ENCODE data around the gene ITIH6. TPM values are rescaled to one million over a fixed set of nuclear protein-coding genes. Genes with fewer than 3 reads are reported as not detected.
"Not testable (repeated sequence)": the region's sequence is repeated elsewhere in the genome, so short reads cannot be mapped to it uniquely, and the experiment has no call there.

Gene ITIH6, protein sequence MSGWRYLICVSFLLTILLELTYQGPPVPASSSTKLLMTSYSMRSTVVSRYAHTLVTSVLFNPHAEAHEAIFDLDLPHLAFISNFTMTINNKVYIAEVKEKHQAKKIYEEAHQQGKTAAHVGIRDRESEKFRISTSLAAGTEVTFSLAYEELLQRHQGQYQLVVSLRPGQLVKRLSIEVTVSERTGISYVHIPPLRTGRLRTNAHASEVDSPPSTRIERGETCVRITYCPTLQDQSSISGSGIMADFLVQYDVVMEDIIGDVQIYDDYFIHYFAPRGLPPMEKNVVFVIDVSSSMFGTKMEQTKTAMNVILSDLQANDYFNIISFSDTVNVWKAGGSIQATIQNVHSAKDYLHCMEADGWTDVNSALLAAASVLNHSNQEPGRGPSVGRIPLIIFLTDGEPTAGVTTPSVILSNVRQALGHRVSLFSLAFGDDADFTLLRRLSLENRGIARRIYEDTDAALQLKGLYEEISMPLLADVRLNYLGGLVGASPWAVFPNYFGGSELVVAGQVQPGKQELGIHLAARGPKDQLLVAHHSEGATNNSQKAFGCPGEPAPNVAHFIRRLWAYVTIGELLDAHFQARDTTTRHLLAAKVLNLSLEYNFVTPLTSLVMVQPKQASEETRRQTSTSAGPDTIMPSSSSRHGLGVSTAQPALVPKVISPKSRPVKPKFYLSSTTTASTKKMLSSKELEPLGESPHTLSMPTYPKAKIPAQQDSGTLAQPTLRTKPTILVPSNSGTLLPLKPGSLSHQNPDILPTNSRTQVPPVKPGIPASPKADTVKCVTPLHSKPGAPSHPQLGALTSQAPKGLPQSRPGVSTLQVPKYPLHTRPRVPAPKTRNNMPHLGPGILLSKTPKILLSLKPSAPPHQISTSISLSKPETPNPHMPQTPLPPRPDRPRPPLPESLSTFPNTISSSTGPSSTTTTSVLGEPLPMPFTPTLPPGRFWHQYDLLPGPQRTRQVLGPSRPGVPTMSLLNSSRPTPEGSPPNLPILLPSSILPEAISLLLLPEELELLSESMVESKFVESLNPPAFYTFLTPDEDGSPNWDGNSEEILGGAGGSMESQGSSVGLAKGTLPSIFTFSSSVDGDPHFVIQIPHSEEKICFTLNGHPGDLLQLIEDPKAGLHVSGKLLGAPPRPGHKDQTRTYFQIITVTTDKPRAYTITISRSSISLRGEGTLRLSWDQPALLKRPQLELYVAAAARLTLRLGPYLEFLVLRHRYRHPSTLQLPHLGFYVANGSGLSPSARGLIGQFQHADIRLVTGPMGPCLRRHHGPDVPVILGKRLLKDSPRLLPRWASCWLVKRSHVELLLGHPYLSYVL
- polyA plus RNA-seq (2012; ENCODE audit: low read depth, missing spikeins), result not detected

DNA sequence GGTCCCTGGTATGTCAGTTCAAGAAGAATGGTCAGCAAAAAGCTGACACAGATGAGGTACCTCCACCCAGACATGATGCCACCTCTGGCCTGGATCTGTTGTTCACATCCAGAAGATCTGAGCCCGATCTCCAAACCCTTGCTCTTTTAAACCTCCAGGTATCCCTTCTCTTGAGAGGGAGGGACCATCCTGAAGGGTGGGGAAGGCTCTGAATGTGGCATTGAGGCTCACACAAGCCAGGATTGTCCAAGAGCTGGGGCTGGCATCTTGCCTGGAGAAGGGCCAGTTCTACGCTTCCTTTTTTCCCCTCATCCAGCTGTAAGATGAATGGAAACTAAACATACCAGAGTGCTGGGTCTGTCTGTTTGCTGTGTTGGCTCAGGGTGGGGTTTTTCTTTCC lies at the start of gene ITIH6:
Gene ITIH6, minus strand, starts transcription at position 119 of the 400 bp plus-strand sequence. Its CDS starts 45 bp downstream, at position 74.
- FAIRE-seq (no peak), DNase-seq (ENCODE audit: insufficient read length, low spot score) (no peak)
- TF ChIP-seq SPI1 (IDR thresholded peaks at IDR 0.05; ENCODE audit: low read depth, low read length) (no peak), POU2F2 (IDR thresholded peaks at IDR 0.05; ENCODE audit: low read depth, low read length) (no peak), TAF1 (IDR thresholded peaks at IDR 0.05; ENCODE audit: low read depth, low read length) (no peak), POLR2A (IDR thresholded peaks at IDR 0.05; ENCODE audit: low read depth, low read length) (no peak), POLR2AphosphoS5 (IDR thresholded peaks at IDR 0.05; ENCODE audit: low read depth, low read length) (no peak), PAX5 (IDR thresholded peaks at IDR 0.05; ENCODE audit: insufficient read depth, low read length, severe bottlenecking) (no peak)

DNA sequence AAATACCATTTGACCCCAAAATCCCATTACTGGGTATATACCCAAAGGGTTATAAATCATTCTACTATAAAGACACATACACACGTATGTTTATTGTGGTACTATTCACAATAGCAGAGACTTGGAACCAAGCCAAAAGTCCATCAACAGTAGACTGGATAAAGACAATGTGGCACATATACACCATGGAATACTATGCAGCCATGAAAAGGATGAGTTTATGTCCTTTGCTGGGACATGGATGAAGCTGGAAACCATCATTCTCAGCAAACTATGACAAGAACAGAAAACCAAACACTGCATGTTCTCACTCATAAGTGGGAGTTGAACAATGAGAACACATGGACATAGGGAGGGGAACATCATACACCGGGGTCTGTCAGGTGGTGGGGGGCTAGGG lies 49.6 kb upstream of the ITIH6 start:
- DNase-seq (ENCODE audit: insufficient read length, low spot score); FAIRE-seq: not testable (repeated sequence)

DNA sequence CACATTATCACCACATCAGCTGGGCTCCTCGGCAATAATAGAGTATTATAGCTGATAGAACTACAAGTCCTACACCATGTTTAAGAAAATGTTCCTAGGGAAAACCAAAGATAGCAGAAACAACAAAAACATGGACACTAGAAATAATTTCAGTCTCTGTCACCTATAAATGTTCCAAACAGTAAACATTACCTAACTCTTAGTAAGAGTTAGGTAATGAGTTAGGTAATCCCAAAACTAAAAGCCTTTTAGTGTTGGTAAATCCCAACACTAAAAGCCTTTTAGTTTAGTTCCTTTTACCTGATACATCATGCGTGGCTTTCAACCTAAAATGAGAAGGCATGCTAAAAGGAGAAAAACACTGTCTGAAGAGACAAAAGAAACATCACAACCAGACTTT lies 45.0 kb upstream of the ITIH6 start:
- DNase-seq (ENCODE audit: insufficient read length, low spot score), result no peak
- no peak for FAIRE-seq
- TF ChIP-seq POU2F2 (IDR thresholded peaks at IDR 0.05; ENCODE audit: low read depth, low read length) (no peak), POLR2AphosphoS5 (IDR thresholded peaks at IDR 0.05; ENCODE audit: low read depth, low read length) (no peak), PAX5 (IDR thresholded peaks at IDR 0.05; ENCODE audit: insufficient read depth, low read length, severe bottlenecking) (no peak), TAF1 (IDR thresholded peaks at IDR 0.05; ENCODE audit: low read depth, low read length) (no peak), POLR2A (IDR thresholded peaks at IDR 0.05; ENCODE audit: low read depth, low read length) (no peak), SPI1 (IDR thresholded peaks at IDR 0.05; ENCODE audit: low read depth, low read length) (no peak)

DNA sequence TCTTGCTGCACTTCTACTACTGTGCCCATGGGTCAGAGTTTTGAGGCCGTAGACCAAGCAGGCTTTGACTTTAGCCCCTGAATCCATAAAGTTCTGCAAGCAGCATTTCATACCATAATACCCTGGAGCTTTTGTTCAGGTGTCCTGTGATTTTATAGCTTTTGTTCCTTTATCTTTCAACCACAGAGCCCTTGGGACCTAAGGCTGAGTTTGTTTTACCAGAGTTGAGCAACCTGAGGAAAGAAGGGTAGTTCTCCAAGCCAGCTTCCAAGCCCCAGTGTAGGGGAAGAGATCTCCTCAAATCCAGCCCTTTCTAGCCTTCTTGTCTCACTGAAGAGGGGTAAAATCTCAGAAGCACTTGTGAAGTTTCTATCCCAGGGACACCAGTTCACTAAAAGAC lies 44.6 kb upstream of the ITIH6 start:
- FAIRE-seq (no peak), DNase-seq (ENCODE audit: insufficient read length, low spot score) (no peak)
- TF ChIP-seq POLR2A (IDR thresholded peaks at IDR 0.05; ENCODE audit: low read depth, low read length), result no peak
- TF ChIP-seq PAX5 (IDR thresholded peaks at IDR 0.05; ENCODE audit: insufficient read depth, low read length, severe bottlenecking), result no peak
- TF ChIP-seq POLR2AphosphoS5 (IDR thresholded peaks at IDR 0.05; ENCODE audit: low read depth, low read length), result no peak
- no peak for TF ChIP-seq SPI1 (IDR thresholded peaks at IDR 0.05; ENCODE audit: low read depth, low read length)
- no peak for TF ChIP-seq POU2F2 (IDR thresholded peaks at IDR 0.05; ENCODE audit: low read depth, low read length)

DNA sequence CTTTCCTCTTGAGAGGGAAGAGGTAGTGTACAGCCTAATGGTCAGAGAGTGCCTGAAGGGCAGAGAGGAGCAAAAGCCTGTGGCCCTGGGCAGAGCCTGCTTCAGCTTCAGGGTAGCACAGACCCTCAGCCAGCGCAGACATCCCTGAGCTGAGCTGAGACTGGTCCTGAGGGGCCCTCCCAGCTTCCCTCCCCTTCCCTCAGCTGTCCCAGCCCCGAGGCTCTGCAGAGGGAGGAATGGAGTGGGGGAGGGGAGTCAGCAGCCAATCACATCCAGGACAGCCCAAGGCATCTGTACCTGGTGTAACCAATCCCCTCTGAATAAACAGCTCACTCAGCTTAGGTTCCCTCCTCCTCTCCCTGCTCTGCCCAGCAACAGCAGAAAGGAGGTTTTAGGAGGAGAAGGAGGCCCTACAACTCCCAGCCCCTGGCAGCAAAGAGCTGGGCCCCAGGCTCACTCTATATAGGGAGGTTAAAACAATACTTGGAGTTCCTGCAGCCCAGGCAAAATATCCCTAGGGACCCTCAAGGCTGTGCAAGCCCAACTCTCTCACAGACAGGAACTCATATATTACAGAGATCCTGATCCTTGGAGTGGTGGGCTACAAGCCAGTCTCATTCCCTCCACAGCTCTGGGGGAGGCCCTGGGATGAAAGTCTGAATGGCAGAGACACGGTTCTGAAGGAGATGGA lies 43.3 kb upstream of the ITIH6 start:
- not testable (repeated sequence) for DNase-seq (ENCODE audit: insufficient read length, low spot score); FAIRE-seq

DNA sequence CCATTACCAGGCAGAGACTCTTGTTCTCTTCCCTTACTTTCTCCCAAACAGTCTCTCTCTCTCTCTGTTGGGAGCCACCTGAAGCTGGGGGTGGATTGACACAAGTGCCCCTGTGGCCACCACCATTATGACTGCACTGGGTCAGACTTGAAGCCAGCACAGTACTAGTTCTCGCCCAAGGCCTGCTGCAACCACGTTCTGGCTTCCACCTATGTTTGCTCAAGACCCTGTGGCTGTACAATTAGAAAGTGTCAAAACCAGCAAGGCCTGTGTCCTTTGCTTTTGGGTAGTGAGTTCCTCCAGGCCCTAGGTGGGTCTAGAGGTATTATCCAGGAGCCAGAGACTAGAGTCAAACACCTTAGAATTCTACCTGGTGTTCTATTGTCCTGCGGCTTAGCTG lies 40.5 kb upstream of the ITIH6 start:
- FAIRE-seq (no peak), DNase-seq (ENCODE audit: insufficient read length, low spot score) (no peak)
- TF ChIP-seq TAF1 (IDR thresholded peaks at IDR 0.05; ENCODE audit: low read depth, low read length), result no peak
- TF ChIP-seq POLR2A (IDR thresholded peaks at IDR 0.05; ENCODE audit: low read depth, low read length), result no peak

DNA sequence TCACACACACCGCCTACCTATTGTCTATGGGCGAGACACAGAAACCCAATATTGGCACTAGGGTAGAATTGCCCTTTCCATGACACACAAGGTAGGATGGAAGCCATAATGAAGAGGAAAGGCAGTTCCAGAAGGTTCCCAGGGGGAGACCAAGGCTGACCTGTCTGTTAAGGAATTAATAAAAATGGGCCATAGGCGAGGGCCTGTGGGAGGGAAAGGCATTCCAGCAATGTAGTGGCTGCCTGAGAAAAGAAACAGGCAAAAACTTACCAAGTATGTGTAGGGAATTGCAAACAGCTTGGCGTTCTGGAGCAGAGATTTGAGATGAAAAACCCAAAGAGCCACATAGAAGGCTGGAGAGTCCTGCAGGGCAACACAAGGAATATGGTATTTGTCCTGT lies 28.5 kb upstream of the ITIH6 start:
- no peak for TF ChIP-seq POLR2A (IDR thresholded peaks at IDR 0.05; ENCODE audit: low read depth, low read length)
- no peak for TF ChIP-seq POLR2AphosphoS5 (IDR thresholded peaks at IDR 0.05; ENCODE audit: low read depth, low read length)
- no peak for TF ChIP-seq TAF1 (IDR thresholded peaks at IDR 0.05; ENCODE audit: low read depth, low read length)
- no peak for TF ChIP-seq PAX5 (IDR thresholded peaks at IDR 0.05; ENCODE audit: insufficient read depth, low read length, severe bottlenecking)
- no peak for TF ChIP-seq POU2F2 (IDR thresholded peaks at IDR 0.05; ENCODE audit: low read depth, low read length)
- no peak for TF ChIP-seq SPI1 (IDR thresholded peaks at IDR 0.05; ENCODE audit: low read depth, low read length)
- no peak for FAIRE-seq
- DNase-seq (ENCODE audit: insufficient read length, low spot score), result no peak

DNA sequence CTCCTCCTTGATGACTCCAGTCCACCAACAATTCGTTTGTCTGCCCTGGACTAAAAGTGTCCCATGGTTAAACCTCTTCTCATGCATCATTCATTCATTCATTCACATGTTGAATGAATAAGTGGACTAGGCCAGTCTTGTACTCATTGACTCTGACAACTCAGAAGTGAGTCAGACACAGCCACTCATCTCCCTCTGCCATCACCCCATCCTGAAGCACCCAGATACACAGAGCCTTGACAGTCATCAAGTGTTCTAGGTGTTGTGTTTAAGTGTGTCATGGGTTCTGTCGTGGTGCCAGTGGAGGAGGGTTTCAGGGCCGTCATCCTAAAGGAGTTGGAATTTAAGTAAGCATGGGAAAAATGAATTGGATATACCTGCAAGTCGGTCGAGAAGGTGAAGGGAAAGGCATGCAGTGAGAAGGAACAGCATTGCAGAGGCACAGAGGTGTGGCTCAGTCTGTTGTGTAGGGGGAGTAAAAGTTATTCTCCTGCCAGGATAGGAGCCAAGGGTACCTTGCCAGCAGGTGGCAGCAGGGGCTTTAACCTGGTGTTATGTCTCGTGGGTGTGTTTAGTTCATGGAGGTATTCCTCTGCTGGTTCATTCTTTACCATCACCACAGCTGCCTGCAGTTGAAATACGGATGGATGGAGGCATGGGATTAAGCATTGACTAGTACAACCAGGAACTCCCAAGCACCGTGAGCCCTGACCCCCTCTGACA lies 27.8 kb upstream of the ITIH6 start:
- FAIRE-seq (no peak), DNase-seq (ENCODE audit: insufficient read length, low spot score) (no peak)
- TF ChIP-seq POLR2AphosphoS5 (IDR thresholded peaks at IDR 0.05; ENCODE audit: low read depth, low read length), result no peak

DNA sequence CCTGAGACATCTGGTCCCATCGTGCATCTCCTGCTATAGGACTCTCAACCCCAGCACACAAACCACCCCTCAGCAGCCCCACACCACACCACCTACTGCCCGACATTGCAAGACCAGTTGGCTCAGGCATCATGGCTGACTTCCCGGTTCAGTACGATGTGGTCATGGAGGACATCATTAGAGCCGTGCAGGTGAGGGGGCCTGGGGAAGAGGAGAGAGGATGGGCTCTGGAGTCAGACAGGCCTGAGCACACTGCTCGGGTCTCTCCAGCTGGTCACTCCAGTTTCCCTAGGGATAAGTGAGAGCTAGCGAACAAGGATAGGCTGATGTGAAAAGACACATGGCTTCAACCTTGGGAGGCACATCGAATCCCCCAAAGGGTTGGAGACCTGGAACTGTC lies 26.7 kb upstream of the ITIH6 start:
- FAIRE-seq (no peak), DNase-seq (ENCODE audit: insufficient read length, low spot score) (no peak)
- no peak for TF ChIP-seq POLR2A (IDR thresholded peaks at IDR 0.05; ENCODE audit: low read depth, low read length)
- TF ChIP-seq POU2F2 (IDR thresholded peaks at IDR 0.05; ENCODE audit: low read depth, low read length), result no peak
- no peak for TF ChIP-seq PAX5 (IDR thresholded peaks at IDR 0.05; ENCODE audit: insufficient read depth, low read length, severe bottlenecking)
- no peak for TF ChIP-seq SPI1 (IDR thresholded peaks at IDR 0.05; ENCODE audit: low read depth, low read length)
- TF ChIP-seq POLR2AphosphoS5 (IDR thresholded peaks at IDR 0.05; ENCODE audit: low read depth, low read length), result no peak
- no peak for TF ChIP-seq TAF1 (IDR thresholded peaks at IDR 0.05; ENCODE audit: low read depth, low read length)
